RKO (cell line): Measurements from ENCODE around the gene MARS1.

Source experiments
- DNase-seq: peaks from one replicate; pipeline ENCODE4 v3.0.0-alpha.2; 2016; ENCODE audit warnings: low spot score

MARS1 gene

DNA sequence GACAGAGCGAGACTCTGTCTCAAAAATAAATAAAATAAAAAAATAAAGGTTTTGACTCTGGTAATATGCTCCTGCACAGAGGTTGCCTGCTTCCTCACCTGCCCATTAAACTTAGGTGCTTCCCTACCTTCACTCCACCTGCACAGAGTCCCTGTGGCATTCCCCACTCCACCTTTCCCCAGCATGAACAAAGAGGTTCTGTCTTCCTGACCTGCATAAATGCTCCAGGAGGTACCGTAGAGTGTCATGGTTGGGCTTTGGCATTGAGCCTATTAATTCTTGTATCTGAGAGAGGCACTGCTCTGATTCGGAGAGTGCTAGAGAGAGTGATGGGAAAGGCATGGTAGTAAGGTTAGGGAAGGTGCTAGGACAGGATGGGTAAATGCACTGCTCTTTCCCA is 14.5 kb upstream of the MARS1 start:
- no peak for DNase-seq

GRCh38 chr12:57473886-57474285 is 14.0 kb upstream of the MARS1 start:
- no peak for DNase-seq

DNA sequence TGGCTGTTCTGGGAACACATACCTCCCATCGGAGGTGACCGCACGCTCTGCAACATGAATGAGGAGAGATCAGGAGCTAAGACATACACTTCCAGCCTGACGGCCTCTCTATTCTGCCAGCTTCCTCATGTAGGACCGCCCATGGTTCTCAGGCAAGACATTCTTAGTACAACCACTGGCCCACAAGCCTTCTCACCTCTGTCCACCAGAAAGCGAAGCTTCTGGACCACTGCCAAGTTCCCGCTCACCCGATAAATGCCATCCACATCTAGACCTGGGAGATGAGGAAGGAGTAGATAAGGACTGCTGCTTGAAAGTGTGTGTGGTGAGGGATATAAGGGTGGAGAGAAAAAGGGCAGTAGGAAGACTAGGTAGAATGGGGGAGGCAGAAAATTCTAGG is 13.4 kb upstream of the MARS1 start:
- no peak for DNase-seq

- no peak for DNase-seq
Observed at GRCh38 chr12:57474862-57475261, 13.0 kb upstream of the MARS1 start.

DNA sequence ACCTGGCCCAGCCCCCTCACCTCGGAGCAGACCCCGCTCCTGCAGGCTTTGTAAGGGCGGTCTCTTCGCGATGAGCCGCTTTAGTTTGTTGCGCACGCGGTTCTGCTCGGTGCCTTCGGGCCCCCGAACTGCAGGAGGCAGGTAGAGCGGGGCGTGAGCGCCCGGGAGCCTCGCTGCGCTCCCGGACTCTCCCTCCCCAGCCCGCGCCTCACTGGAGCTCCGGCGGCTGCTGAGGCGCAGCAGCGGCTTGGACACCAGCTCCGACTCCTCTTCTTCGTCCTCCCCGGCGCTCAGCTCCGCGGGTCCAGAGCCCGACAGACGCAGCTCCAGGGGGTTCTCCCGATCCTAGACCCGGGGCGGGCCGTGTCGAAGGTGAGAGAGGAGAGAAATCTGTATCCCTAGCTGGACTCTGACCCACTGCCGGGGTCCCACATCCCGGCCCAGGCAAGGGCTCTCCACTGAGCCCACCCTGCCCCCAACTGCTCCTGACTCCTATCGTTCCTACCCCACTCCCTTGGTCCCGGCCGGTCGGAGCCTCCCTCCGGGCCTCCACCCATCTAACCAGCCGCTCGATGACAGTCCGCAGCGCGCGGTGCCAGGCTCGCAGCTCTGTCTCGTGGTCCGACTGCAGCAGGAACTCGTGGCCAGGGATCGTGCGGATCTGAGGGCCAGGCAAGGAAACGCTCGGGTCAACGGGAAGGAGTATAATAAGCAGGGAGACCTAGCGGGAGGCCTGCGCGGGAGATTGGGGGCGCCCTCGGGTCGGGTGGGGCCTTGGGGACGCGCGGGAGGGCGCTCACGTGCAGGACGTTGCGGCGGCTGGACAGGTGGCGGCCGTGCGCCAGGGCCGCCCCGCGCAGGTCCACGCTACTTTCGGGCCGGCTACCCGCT is 12.4 kb upstream of the MARS1 start:
- DNase-seq, result no peak

DNA sequence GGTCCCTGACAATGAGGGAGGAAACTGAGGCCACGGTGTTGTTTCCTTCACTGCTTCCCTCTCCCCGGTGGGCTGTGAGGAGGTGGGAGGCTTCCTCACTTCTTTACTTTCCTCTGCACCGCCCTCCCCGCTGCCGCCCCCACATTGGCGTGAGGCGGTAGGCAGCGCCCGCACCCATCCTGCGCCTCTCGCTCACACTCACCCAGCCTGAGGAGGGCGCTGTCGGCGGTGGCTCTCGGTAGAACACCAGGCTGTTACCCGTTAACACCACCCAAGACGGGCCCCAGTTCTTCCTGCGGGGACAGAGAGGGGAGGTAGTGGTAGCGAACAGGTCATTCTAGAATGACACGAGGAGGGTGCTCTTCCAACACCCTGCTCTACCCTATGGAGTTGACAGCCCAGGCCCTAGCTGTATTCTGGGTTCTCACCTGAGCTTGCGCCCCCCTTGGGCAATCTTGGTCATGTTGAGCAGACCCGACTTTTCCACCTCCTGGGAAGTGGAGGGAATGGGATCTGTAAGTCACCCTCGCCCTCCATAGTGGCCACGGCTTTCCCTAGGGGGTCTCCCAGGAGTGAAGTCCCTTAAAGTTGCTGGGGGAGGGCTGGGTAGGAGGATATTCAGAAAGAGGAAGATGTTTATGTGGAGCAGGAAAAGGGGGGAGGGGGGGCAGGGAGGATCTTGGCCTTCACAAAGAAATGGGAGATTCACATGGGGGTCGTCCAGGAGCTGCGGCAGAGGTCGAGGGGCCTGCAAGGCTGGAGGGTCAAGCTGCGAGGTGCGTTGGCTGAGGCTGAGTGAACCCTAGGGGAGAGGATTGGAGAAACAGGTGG is 11.5 kb upstream of the MARS1 start:
- DNase-seq, result no peak

GRCh38 chr12:57476993-57477709 is 10.7 kb upstream of the MARS1 start:
- no peak for DNase-seq

DNA sequence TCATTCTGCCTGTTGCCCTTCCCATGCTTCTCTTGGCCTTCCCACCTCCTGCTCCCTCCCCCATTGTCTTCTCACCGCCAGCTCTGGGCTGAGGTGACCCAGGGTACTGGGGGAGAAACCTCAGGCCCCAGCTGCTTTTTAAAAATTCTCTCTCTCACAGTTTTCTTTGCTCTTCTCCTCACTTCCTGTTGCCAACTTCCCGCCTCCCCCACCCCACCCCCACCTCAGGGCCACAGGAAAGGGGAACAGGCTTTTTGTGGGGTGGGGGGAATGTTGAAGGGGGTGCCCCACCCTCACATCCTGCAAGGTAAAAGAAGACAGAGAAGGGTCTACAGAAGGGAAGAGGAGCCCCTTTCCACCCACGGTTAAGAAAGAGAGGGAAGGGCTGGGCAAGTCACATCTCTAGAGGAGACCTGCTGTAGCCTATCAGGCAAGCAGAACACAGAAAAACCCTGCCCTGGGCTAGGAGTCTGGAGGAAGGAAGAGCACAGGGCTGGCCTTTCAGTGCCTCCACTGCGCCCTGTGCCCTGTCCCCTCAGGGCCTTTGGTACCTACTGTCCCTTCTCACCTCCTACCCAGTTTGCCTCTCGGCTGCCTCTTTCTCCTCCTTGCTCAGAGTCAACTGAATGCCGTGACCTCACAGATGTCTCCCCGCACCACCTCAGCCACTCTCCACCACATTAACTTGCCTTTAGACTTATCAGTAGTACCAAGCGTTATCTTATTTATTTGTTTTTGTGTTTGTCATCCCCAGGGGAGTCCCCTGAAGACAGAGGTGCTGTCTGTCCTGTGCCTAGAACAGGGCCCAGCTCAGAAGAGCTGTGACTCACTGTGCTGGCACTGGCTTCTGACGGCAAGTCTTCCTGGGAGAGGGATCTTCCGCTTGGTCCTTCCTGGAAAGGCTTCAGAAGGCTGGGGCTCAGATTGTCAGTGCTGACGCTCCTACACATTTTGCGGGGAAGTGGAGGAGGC is 9.9 kb upstream of the MARS1 start:
- no peak for DNase-seq

DNA sequence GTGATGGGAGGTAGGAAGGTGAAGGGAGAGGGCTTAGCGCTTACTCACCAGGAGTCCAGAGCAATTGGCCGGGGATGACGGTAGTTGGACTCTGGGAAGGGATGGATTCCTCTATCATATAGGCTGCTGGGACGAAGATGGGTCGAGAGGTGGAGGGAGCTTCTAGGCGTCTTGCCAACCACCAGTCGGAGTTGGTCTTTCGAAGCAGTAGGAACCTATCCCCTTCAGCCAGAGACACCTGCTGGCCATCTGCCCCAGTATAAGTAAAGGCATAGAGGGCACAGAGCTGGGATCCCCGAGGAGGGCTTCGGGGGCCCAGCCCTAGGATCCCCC is 8.9 kb upstream of the MARS1 start:
- DNase-seq, result no peak

- no peak for DNase-seq
Observed at GRCh38 chr12:57479376-57480115, 8.3 kb upstream of the MARS1 start, which contains the start of gene ARHGAP9. Gene ARHGAP9 (minus strand): TSS chr12:57479866. CDS start chr12:57479406, 460 bp downstream.

DNA sequence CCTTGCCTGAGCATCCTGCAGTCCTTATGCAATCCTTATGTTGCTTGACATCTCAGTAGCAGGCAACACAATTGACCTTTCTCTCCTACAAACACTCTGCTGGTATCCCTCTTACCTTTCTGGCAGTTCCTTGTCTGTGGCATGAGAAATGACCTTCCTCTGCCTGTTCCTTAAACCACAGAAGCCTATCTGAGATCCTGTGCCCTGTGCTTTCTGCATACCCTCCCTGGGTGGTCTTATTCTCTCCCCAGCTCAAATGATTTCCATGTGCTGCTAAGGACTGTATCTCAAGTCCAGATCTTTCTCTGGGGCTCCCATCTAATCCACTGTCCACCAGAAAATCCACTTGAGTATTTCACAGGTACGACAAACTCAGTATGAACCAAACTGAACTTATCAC is 6.2 kb upstream of the MARS1 start:
- DNase-seq, result no peak

DNA sequence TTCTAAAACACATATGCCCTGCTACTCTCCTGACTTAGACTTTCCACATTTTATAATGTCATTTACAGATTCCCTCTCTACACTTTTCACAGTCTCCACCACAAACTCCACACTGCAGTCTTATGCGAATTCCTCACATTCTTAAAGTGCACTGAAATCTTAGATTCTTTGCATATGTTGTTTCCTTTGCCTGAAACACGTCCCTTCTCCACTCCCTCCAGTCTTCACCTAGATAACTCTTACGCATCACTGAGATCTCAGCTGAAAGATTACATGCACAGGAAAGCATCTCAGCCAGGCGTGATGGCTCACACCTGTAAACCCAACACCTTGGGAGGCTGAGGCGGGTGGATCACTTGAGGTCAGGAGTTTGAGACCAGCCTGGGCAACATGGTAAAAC is 4.4 kb upstream of the MARS1 start:
- DNase-seq, result no peak

DNA sequence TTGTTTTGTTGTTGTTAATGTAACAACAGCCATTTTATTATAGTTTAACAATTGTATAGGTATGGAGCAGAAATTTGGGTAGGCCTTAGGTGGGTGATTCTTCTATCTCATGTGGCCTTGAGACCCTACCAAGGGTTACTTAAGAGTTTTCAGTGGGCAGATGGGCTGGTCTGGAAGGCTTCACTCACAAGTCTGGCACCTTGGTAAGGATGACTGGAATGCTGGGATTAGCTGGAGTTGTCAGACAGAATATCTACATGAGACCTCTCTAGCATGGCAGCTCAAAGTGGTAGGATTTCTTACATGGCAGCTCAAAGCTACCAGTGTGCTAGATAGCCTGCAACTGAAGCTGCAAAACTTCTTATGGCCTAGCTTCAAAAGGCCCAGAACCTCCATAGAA is 2.2 kb upstream of the MARS1 start:
- DNase-seq, result no peak

- DNase-seq, result no peak
Observed at GRCh38 chr12:57487055-57487596, 742 bp upstream of the MARS1 start.

GRCh38 chr12:57488402-57489156 is 711 bp downstream of the MARS1 start:
- DNase-seq, result no peak

DNA sequence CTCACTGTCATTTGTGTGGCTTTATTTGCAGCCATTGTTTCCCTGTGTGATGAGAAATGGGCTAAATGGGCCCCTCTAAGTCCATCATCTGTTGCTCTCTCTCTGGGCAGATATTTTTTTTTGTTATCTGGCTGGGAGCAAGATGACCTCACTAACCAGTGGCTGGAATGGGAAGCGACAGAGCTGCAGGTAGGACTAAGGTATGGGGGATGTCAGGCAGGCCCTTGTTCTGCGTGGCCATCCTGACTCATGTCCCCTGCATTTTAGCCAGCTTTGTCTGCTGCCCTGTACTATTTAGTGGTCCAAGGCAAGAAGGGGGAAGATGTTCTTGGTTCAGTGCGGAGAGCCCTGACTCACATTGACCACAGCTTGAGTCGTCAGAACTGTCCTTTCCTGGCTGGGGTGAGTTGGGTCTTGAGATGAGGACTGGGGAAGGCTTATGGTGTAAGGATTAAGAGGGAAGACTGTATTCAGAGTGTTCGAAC is 1.3 kb downstream of the MARS1 start:
- peak; percentile 59 for DNase-seq

DNA sequence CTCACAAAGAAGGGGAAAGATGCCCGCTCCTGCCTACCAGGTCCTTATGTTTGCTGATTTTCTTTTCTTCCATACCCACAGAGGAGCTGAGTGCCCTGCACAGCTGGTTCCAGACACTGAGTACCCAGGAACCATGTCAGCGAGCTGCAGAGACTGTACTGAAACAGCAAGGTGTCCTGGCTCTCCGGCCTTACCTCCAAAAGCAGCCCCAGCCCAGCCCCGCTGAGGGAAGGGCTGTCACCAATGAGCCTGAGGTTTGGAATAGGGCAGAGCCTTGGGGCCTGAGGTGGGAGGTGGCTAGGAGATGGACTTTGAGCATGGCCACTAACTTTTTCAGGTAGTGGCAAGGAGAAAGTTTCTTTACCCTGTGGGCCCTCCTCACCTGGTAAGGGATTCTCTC is 2.3 kb downstream of the MARS1 start:
- no peak for DNase-seq

GRCh38 chr12:57491393-57492280 is 3.8 kb downstream of the MARS1 start:
- DNase-seq, result peak; percentile 69
